Loucy (cell line): ENCODE results near the gene ACTL7B.
A peak's percentile ranks its signal among the peaks of the same experiment; 100 is the strongest.
"Not testable (repeated sequence)": the region's sequence is repeated elsewhere in the genome, so short reads cannot be mapped to it uniquely, and the experiment has no call there.

Experiments
- H2AFZ ChIP-seq: fragments of 200-600 bp; sonication (generic); 2 replicates; pipeline ENCODE4 v1.6.0; 2016; ENCODE audit warnings: antibody characterized with exemption, mild to moderate bottlenecking, low read length, moderate library complexity
- H3F3A ChIP-seq: fragments of 200-600 bp; 2 replicates; pipeline ENCODE4 v1.6.0; 2016; ENCODE audit warnings: antibody characterized with exemption, low read depth, mild to moderate bottlenecking
- H3K27me3 ChIP-seq: fragments of 200-600 bp; sonication (generic); 2 replicates; pipeline ENCODE4 v1.6.1; 2014; ENCODE audit warnings: low read length, mild to moderate bottlenecking; ENCODE audit not compliant: insufficient read depth, poor library complexity, severe bottlenecking
- H3K36me3 ChIP-seq: fragments of 200-600 bp; sonication (generic); 2 replicates; pipeline ENCODE4 v1.6.1; 2016; ENCODE audit warnings: low read length; ENCODE audit not compliant: insufficient read depth
- H3K4me1 ChIP-seq: fragments of 200-600 bp; sonication (generic); 2 replicates; pipeline ENCODE4 v1.5.1; 2014; ENCODE audit warnings: low read length, mild to moderate bottlenecking; ENCODE audit not compliant: insufficient read depth, poor library complexity, severe bottlenecking
- H3K4me2 ChIP-seq: fragments of 200-600 bp; sonication (generic); 2 replicates; pipeline ENCODE4 v1.6.0; 2014; ENCODE audit warnings: antibody characterized with exemption, low read length, low read depth, mild to moderate bottlenecking; ENCODE audit not compliant: poor library complexity, severe bottlenecking
- H3K4me3 ChIP-seq: fragments of 200-600 bp; sonication (generic); 2 replicates; pipeline ENCODE4 v1.5.1; 2014; ENCODE audit warnings: low read length, mild to moderate bottlenecking, mixed read lengths; ENCODE audit not compliant: poor library complexity, severe bottlenecking
- H3K79me2 ChIP-seq: fragments of 200-600 bp; sonication (generic); 2 replicates; pipeline ENCODE4 v1.6.1; 2014; ENCODE audit warnings: low read length; ENCODE audit not compliant: insufficient read depth
- H3K9ac ChIP-seq: fragments of 200-600 bp; sonication (generic); 2 replicates; pipeline ENCODE4 v1.6.0; 2014; ENCODE audit warnings: mild to moderate bottlenecking, low read depth, low read length, moderate library complexity; ENCODE audit not compliant: poor library complexity, severe bottlenecking
- H3K9me2 ChIP-seq: fragments of 200-600 bp; sonication (generic); replicated peaks from 2 replicates; pipeline ENCODE4 v1.6.1; 2016; ENCODE audit warnings: low read depth, low read length, mixed read lengths
- H3K9me3 ChIP-seq: fragments of 200-600 bp; sonication (generic); 2 replicates; pipeline ENCODE4 v1.6.1; 2014; ENCODE audit warnings: mild to moderate bottlenecking, antibody characterized with exemption, low read length, low read depth; ENCODE audit not compliant: insufficient read depth
- H4K20me1 ChIP-seq: fragments of 200-600 bp; sonication (generic); 2 replicates; pipeline ENCODE4 v1.6.0; 2014; ENCODE audit warnings: antibody characterized with exemption, low read length, mild to moderate bottlenecking; ENCODE audit not compliant: insufficient read depth, poor library complexity, severe bottlenecking
- CTCF ChIP-seq: fragments of 200-600 bp; sonication (generic); conservative IDR thresholded peaks from 2 replicates; pipeline ENCODE4 v1.5.1; 2014; ENCODE audit warnings: mild to moderate bottlenecking, antibody characterized with exemption, low read length
- EZH2phosphoT487 ChIP-seq: fragments of 200-600 bp; IDR thresholded peaks from 2 replicates; pipeline ENCODE4 v1.6.1; 2018; ENCODE audit warnings: antibody characterized with exemption, mild to moderate bottlenecking, moderate library complexity, borderline replicate concordance

ACTL7B gene

GRCh38 chr9:108897324-108898096 is 41.7 kb upstream of the ACTL7B start:
- Histone ChIP-seq H2AFZ (no peak overlapping the region), H3K4me2 (no peak overlapping the region), H3K4me1 (no peaks in the 10 kb centered on the region), H4K20me1 (no peaks in the 10 kb centered on the region), H3K79me2 (no peaks in the 10 kb centered on the region), H3K9ac (no peak overlapping the region), H3K9me3 (no peaks in the 10 kb centered on the region), H3K36me3 (peaks cover 75% of the 10 kb centered on the region), H3F3A (no peaks in the 10 kb centered on the region), H3K4me3 (no peak overlapping the region), H3K9me2 (no peaks in the 10 kb centered on the region), H3K27me3 (no peaks in the 10 kb centered on the region)
- no peak for TF ChIP-seq EZH2phosphoT487
- no peak for TF ChIP-seq CTCF

- Histone ChIP-seq H3K9me3 (no peaks in the 10 kb centered on the region), H3K9me2 (no peaks in the 10 kb centered on the region), H3F3A (no peaks in the 10 kb centered on the region), H3K4me2 (no peak overlapping the region), H3K36me3 (peaks cover 83% of the 10 kb centered on the region), H2AFZ (no peak overlapping the region), H3K4me3 (no peak overlapping the region), H3K27me3 (no peaks in the 10 kb centered on the region), H3K4me1 (no peaks in the 10 kb centered on the region), H3K9ac (no peak overlapping the region), H4K20me1 (no peaks in the 10 kb centered on the region), H3K79me2 (no peaks in the 10 kb centered on the region)
- TF ChIP-seq CTCF (no peak), EZH2phosphoT487 (no peak)
Measured at GRCh38 chr9:108894225-108894997, 38.6 kb upstream of the ACTL7B start.

GRCh38 chr9:108889649-108890067 is 33.9 kb upstream of the ACTL7B start:
- no peaks in the 10 kb centered on the region for H3K9me2 ChIP-seq
- H3K79me2 ChIP-seq, result no peaks in the 10 kb centered on the region
- H3K36me3 ChIP-seq, result peaks cover 64% of the 10 kb centered on the region; the same call in 1 of the 2 replicates
- no peak overlapping the region for H3K9ac ChIP-seq
- no peaks in the 10 kb centered on the region for H3K27me3 ChIP-seq
- no peaks in the 10 kb centered on the region for H3K4me1 ChIP-seq
- no peak overlapping the region for H2AFZ ChIP-seq
- no peaks in the 10 kb centered on the region for H4K20me1 ChIP-seq
- TF ChIP-seq CTCF, result peak; percentile 42
- no peak for TF ChIP-seq EZH2phosphoT487
- H3K9me3 ChIP-seq, result no peaks in the 10 kb centered on the region
- no peak overlapping the region for H3K4me3 ChIP-seq
- no peak overlapping the region for H3K4me2 ChIP-seq
- H3F3A ChIP-seq, result no peaks in the 10 kb centered on the region

GRCh38 chr9:108886594-108887271 is 30.9 kb upstream of the ACTL7B start:
- H3K27me3 ChIP-seq, H3K9me3 ChIP-seq, H3F3A ChIP-seq, H2AFZ ChIP-seq, H3K4me3 ChIP-seq, H3K4me1 ChIP-seq, H3K9ac ChIP-seq, H3K4me2 ChIP-seq, H3K9me2 ChIP-seq, H4K20me1 ChIP-seq, H3K79me2 ChIP-seq: not testable (repeated sequence)
- peaks cover 39% of the 10 kb centered on the region; the same call in 1 of the 2 replicates for H3K36me3 ChIP-seq
